Measurements from ENCODE around the gene IFNB1. TPM values are rescaled to one million over a fixed set of nuclear protein-coding genes. Genes with fewer than 3 reads are reported as not detected.

IFNB1 gene
- polyA plus RNA-seq, 1 of the 3 experiments (the other 2 are of a cell fraction) = not detected

GRCh38 chr9:21095561-21095960, 17.8 kb upstream of the IFNB1 start:
- Histone ChIP-seq H3K36me3 (replicated peaks in 1 of 2; ENCODE audit: control insufficient read depth in 1 of 2, insufficient read depth in 2 of 2, low read length in 1 of 2) (no peaks in the 10 kb centered on the region), H3K4me2 (no peak overlapping the region), H3K9me3 (no peaks in the 10 kb centered on the region), H3K4me3 (ENCODE audit: low read depth in 2 of 2, low read length in 1 of 2) (no peak overlapping the region), H3K4me1 (ENCODE audit: control insufficient read depth in 1 of 2, insufficient read depth in 2 of 2, low read depth in 1 of 2, low read length in 1 of 2) (peaks cover 0 to 4% of the 10 kb centered on the region in 2 experiments; a peak in 1 of 4 replicates), H3K79me2 (ENCODE audit: insufficient read depth) (no peaks in the 10 kb centered on the region), H3K9me2 (no peaks in the 10 kb centered on the region), H3K9ac (no peak overlapping the region), H3K27ac (ENCODE audit: low read depth in 2 of 2, low read length in 1 of 2) (no peak overlapping the region), H2AFZ (ENCODE audit: low read depth) (no peak overlapping the region), H3F3A (replicated peaks; ENCODE audit: insufficient read depth) (no peaks in the 10 kb centered on the region), H4K20me1 (ENCODE audit: insufficient read depth) (no peaks in the 10 kb centered on the region), H3K27me3 (ENCODE audit: insufficient read depth) (no peaks in the 10 kb centered on the region)
- DNase-seq = no peak
- TF ChIP-seq RXRA (IDR thresholded peaks at IDR 0.05; ENCODE audit: borderline replicate concordance, low read depth) = no peak
- TF ChIP-seq GABPA (IDR thresholded peaks at IDR 0.05; ENCODE audit: low read depth) = no peak
- TF ChIP-seq RFX5 (IDR thresholded peaks at IDR 0.05; ENCODE audit: low read length) = no peak
- TF ChIP-seq, protein P1, sequence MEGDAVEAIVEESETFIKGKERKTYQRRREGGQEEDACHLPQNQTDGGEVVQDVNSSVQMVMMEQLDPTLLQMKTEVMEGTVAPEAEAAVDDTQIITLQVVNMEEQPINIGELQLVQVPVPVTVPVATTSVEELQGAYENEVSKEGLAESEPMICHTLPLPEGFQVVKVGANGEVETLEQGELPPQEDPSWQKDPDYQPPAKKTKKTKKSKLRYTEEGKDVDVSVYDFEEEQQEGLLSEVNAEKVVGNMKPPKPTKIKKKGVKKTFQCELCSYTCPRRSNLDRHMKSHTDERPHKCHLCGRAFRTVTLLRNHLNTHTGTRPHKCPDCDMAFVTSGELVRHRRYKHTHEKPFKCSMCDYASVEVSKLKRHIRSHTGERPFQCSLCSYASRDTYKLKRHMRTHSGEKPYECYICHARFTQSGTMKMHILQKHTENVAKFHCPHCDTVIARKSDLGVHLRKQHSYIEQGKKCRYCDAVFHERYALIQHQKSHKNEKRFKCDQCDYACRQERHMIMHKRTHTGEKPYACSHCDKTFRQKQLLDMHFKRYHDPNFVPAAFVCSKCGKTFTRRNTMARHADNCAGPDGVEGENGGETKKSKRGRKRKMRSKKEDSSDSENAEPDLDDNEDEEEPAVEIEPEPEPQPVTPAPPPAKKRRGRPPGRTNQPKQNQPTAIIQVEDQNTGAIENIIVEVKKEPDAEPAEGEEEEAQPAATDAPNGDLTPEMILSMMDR (IDR thresholded peaks at IDR 0.05) = no peak
- no peak for TF ChIP-seq RCOR1 (IDR thresholded peaks at IDR 0.05; ENCODE audit: low read length)
- no peak for TF ChIP-seq IRF3 (IDR thresholded peaks at IDR 0.05; ENCODE audit: low read depth, low read length)
- no peak for TF ChIP-seq POLR2AphosphoS5 (IDR thresholded peaks at IDR 0.05; ENCODE audit: low read depth, low read length)
- TF ChIP-seq PBX3 (IDR thresholded peaks at IDR 0.05) = no peak
- no peak for TF ChIP-seq ELF1 (IDR thresholded peaks at IDR 0.05)
- TF ChIP-seq SIN3A (IDR thresholded peaks at IDR 0.05; ENCODE audit: borderline replicate concordance, low read depth, low read length) = no peak
- no peak for TF ChIP-seq FOXM1 (IDR thresholded peaks at IDR 0.05; ENCODE audit: low read depth)
- no peak for TF ChIP-seq NFIC (IDR thresholded peaks at IDR 0.05; ENCODE audit: borderline replicate concordance)
- TF ChIP-seq REST (IDR thresholded peaks at IDR 0.05; ENCODE audit: low read depth, low read length) = no peak
- ChIA-PET POLR2A (no interaction called here), CTCF (interaction anchor here (0.7 to 3.4 kb wide), 5 partner anchors 10 to 1624 kb away, joined by 3 to 20 read pairs (median 3); no protein-coding TSS in a partner anchor)
